ENCODE measurements around the gene KCNJ12.

KCNJ12 gene

GRCh38 chr17:21365016-21365415 is 11.1 kb upstream of the KCNJ12 start:
- no peak overlapping the region for H3K4me3 ChIP-seq (ENCODE audit: low read depth, low read length)

- no peak overlapping the region for H3K4me3 ChIP-seq (ENCODE audit: low read depth, low read length)
These were observed 7.5 kb upstream of the KCNJ12 start for GRCh38 chr17:21368545-21369246.

- no peak overlapping the region for H3K4me3 ChIP-seq (ENCODE audit: low read depth, low read length)
These were observed 6.8 kb upstream of the KCNJ12 start for GRCh38 chr17:21369395-21369794.

DNA sequence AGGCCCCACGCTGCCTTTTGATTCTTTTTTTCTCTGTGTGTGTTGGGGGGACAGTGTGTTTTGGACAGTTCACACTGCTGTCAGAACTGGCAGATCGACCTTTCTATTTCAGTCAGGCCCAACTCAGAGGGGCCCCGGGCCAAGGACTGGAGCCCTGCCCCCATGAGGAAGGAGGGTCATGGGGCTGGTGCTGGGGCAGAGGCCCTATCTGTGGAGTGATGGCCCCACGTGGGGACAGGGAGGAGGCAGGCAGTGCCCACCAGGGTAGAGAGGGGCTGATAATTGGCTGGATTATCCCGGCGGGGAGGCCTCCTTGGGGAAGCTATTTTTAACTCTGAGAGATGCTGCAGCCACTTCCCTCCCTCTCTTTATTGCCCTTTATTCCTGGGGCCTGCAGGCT is 5.7 kb upstream of the KCNJ12 start:
- no peak overlapping the region for H3K4me3 ChIP-seq (ENCODE audit: low read depth, low read length)

DNA sequence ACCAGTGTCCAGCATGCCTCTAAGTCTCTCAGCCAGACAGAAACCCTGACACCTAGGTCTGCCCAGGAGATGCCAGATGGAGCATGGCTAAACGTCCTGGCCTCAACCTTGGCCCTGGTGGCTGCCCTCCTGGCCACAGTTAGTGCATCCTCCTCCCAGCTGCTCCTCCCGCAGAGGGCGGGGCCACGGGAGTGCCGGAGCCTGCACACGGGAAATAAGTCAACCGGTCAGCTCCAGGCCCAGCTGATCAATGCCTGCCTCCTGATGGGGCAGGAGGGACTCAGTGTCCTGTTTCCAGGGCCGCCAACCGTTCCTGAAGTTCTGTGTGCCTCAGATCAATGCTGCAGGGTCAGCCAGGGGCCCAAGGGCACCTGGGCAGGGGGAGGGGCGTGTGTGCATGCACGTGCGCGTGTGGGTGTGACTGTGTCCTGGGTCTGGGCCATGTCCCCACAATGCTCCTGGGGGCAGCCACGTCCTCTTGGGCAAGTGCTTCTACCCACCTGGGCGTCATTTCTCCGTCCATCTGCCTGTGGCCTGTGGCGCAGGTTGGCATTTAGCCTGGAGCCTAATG is 4.6 kb upstream of the KCNJ12 start:
- H3K4me3 ChIP-seq (ENCODE audit: low read depth, low read length): no peak overlapping the region

- H3K4me3 ChIP-seq (ENCODE audit: low read depth, low read length): no peak overlapping the region
These were observed 3.8 kb upstream of the KCNJ12 start for GRCh38 chr17:21372256-21372954.

- H3K4me3 ChIP-seq (ENCODE audit: low read depth, low read length): no peak overlapping the region
These were observed 3.1 kb upstream of the KCNJ12 start for GRCh38 chr17:21373036-21373435.

- H3K4me3 ChIP-seq (ENCODE audit: low read depth, low read length): no peak overlapping the region
These were observed 2.3 kb upstream of the KCNJ12 start for GRCh38 chr17:21373696-21374440.

GRCh38 chr17:21374441-21375161 is 1.6 kb upstream of the KCNJ12 start:
- H3K4me3 ChIP-seq (ENCODE audit: low read depth, low read length): no peak overlapping the region

GRCh38 chr17:21375162-21375560 is 996 bp upstream of the KCNJ12 start:
- H3K4me3 ChIP-seq (ENCODE audit: low read depth, low read length): no peak overlapping the region

GRCh38 chr17:21375757-21376080 is 438 bp upstream of the KCNJ12 start:
- peak overlapping the region; percentile 13 for H3K4me3 ChIP-seq (ENCODE audit: low read depth, low read length)

DNA sequence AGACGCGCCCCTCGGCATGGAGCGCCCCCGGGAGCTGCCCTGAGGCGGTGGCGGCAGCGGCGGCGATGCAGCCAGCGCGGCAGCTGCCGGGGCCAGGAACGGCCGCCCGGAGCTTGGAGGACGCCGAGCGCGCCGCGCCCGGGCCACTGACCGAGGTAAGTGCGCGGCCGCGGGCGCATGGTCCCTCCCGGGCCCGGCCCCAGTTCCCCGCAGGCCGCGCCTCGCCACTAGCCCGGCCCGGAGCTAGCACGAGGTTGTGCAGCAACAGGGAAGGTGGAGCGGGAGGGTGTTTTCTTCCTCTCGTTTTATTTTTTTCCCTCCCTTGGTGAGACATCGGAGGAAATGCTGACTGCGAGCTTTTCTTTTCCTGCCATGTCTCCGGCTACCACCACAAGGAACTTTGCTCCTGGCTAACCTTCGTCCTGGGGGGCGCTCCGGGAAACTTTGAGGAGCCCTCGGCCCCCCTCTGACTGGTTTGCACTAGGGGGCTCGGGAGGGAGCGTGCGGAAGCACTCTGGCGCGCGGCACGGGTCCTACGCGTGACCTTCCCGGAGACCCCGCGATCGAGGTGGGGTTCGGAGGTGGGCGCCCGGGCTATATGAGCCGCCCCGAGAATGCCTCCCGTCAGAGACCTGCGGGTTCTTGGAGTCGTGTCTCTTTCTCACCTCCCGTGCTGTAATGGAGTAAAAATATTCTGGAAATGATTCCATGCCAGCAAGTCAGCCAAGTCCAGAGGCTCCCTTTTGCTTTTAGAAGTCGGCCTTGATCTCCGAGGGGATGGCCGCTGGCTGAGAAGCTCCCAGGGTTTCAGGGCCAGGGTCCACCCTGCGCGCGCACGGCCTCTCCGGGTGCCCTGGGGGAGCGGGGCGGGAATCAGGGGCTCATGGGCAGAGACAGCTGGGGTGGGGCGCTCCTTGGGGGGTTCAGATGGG is 868 bp downstream of the KCNJ12 start:
- H3K4me3 ChIP-seq (ENCODE audit: low read depth, low read length): peak overlapping the region; percentile 51

DNA sequence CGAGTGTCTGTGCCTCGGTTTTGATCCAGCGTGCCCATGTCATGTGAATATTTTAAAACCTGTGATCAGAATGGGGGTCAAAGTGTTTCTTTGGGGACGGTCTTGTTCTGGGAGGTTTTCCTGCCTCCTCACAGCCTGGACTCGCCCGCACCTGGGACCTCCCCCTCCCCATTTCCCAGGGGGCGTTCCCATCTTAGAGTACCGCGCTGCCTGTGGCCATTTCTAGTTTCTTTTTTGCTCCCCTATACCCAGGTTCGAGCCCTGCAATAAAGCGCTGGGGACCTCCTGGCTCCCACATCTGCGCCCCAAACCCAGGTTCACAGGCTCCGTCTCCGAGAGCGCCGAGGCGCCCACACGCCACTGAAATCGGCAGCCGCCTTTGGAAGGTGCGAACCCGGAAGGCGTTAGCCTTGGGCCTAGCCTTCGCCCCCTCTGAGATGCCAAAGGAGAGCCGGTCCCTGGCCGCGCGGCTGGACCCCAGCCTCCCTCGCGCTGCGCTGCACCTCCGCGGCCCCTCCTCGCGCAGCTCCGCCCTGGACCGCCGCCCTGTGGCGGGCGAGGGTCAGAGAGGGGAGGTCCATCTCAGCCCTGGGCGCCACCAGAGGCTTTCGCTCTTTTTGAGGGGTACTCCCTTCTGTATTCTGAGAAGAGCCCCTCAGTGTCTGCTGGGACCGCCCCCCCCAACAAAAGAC is 1.7 kb downstream of the KCNJ12 start:
- H3K4me3 ChIP-seq (ENCODE audit: low read depth, low read length): peak overlapping the region; percentile 21

GRCh38 chr17:21378553-21378952 is 2.4 kb downstream of the KCNJ12 start:
- no peak overlapping the region for H3K4me3 ChIP-seq (ENCODE audit: low read depth, low read length)

DNA sequence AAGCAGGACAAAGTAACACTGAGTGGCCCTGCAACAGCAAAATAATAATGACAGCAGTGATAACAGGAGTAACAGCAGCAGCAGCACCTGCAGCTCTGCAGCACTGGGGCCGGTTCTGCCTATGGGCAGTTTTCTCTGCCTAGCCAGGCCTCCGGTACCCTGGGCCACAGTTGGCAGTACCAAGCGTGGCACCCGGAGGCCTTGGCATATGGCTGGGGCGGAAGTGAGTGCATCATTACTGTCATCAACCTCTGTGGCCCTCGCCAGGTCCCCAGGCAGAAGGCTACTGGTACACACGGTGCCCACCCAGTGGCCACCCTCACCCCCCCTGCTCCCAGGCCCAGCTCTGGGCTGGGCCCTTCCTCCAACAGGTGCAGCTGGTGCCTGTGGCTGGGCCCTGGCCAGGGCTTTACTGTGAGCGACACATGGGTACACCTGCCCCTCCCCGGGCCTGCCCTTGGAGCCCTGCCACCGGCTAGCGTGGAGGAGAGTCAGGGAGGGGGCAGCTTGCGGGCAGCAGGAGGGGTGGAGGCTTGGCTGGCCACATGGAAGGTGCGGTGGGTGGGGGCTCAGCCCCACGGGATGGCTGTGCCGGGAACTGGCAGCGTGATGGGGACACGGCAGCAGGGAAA is 3.0 kb downstream of the KCNJ12 start:
- H3K4me3 ChIP-seq (ENCODE audit: low read depth, low read length): no peak overlapping the region

DNA sequence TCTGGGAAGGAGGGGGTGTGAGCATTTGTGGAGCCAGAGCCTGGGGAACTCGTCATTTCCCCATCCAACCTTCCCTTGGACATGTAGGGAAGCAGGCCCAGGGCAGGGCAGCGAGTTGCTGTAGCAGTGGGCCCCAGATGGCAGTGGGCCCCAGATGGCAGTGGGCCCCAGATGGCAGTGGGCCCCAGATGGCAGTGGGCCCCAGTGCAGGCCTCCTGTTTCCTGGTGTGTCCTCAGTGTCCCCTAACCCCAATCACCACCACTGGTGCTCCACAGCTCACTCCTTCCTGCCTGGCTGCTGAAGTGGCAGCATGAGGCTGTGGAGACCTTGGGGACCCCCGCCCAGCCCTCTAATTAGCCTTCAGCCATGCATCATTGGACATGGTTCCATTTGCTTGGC is 4.5 kb downstream of the KCNJ12 start:
- H3K4me3 ChIP-seq (ENCODE audit: low read depth, low read length): no peak overlapping the region

DNA sequence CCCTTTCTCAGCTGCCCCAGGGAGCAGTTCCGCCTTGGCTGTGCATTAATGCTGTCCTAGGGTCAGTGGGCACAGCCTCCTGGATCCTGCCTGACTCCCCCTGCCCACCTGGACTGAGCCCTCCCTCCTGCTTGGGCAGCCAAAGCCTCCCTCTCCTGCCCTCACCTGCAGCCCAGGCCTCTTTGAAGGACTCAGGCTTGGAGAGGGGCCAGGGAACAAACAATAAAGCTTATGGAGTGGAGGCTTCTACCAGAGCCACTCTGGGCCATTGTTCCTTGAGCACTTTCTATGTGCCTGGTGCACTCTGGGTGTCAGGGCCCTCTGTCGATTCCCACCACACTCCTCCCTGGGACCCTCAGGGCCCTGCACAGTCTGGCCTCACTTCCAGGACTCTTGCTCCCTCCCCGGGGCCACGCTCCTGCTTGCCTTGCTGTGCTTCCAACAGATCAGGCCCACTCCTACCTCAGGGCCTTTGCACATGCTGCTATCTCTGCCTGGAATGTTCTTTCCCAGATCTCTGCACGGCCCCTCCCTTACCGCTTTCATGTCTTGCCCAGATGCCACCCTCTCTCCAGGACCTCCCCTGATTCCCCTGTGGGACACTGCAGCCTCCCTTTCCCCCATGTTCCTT is 5.0 kb downstream of the KCNJ12 start:
- no peak overlapping the region for H3K4me3 ChIP-seq (ENCODE audit: low read depth, low read length)
